ENCODE data around the gene NACA2.

The NACA2 gene

GRCh38 chr17:61621317-61621716 lies 30.3 kb upstream of the NACA2 start:
- DNase-seq (ENCODE audit: low read depth in 2 of 2), result no peak
- TF ChIP-seq CTCF (IDR thresholded peaks at IDR 0.05; ENCODE audit: low read depth, low read length), result no peak
- H3K4me3 ChIP-seq (replicated peaks in 1 of 2; ENCODE audit: low read depth in 2 of 2, low read length in 2 of 2), result no peak overlapping the region

- H3K4me3 ChIP-seq (replicated peaks in 1 of 2; ENCODE audit: low read depth in 2 of 2, low read length in 2 of 2), result no peak overlapping the region
- TF ChIP-seq CTCF (IDR thresholded peaks at IDR 0.05; ENCODE audit: low read depth, low read length), result no peak
- no peak for DNase-seq (ENCODE audit: low read depth in 2 of 2)
Observed at GRCh38 chr17:61619953-61620352, 28.9 kb upstream of the NACA2 start.

- H3K4me3 ChIP-seq (replicated peaks in 1 of 2; ENCODE audit: low read depth in 2 of 2, low read length in 2 of 2), result no peak overlapping the region
- DNase-seq (ENCODE audit: low read depth in 2 of 2), result peak in 1 of 2 donors; percentile 14
- TF ChIP-seq CTCF (IDR thresholded peaks at IDR 0.05; ENCODE audit: low read depth, low read length), result no peak
Observed at GRCh38 chr17:61619493-61619892, 28.5 kb upstream of the NACA2 start.

- no peak for TF ChIP-seq CTCF (IDR thresholded peaks at IDR 0.05; ENCODE audit: low read depth, low read length)
- DNase-seq (ENCODE audit: low read depth in 2 of 2), result no peak
- H3K4me3 ChIP-seq (replicated peaks in 1 of 2; ENCODE audit: low read depth in 2 of 2, low read length in 2 of 2), result no peak overlapping the region
Observed at GRCh38 chr17:61618950-61619349, 27.9 kb upstream of the NACA2 start.

GRCh38 chr17:61617330-61617729 lies 26.3 kb upstream of the NACA2 start:
- no peak overlapping the region for H3K4me3 ChIP-seq (replicated peaks in 1 of 2; ENCODE audit: low read depth in 2 of 2, low read length in 2 of 2)
- no peak for DNase-seq (ENCODE audit: low read depth in 2 of 2)
- no peak for TF ChIP-seq CTCF (IDR thresholded peaks at IDR 0.05; ENCODE audit: low read depth, low read length)

GRCh38 chr17:61616783-61617182 lies 25.8 kb upstream of the NACA2 start:
- H3K4me3 ChIP-seq (replicated peaks in 1 of 2; ENCODE audit: low read depth in 2 of 2, low read length in 2 of 2), result no peak overlapping the region
- no peak for TF ChIP-seq CTCF (IDR thresholded peaks at IDR 0.05; ENCODE audit: low read depth, low read length)
- no peak for DNase-seq (ENCODE audit: low read depth in 2 of 2)

GRCh38 chr17:61614219-61614618 lies 23.2 kb upstream of the NACA2 start:
- no peak for DNase-seq (ENCODE audit: low read depth in 2 of 2)
- no peak for TF ChIP-seq CTCF (IDR thresholded peaks at IDR 0.05; ENCODE audit: low read depth, low read length)
- no peak overlapping the region for H3K4me3 ChIP-seq (replicated peaks in 1 of 2; ENCODE audit: low read depth in 2 of 2, low read length in 2 of 2)

Data from cardiac fibroblast (primary cell).